Neural cell (in vitro differentiated cells): ENCODE measurements around the gene DYRK4.

Experiments used
- EZH2 ChIP-seq: fragments of 200-600, 300-800 bp; shearing (Covaris generic), sonication (generic); IDR thresholded peaks from 2 replicates; pipeline ENCODE4 v1.6.1; 2014; ENCODE audit warnings: antibody characterized with exemption, low read length, borderline replicate concordance, mild to moderate bottlenecking; ENCODE audit not compliant: insufficient read depth, poor library complexity, severe bottlenecking
- POLR2AphosphoS5 ChIP-seq: IDR thresholded peaks from 2 replicates; pipeline ENCODE4 v1.6.1; 2012
- RAD21 ChIP-seq: fragments of 450-650 bp; conservative IDR thresholded peaks from 2 replicates; pipeline ENCODE4 v1.6.1; 2014; ENCODE audit warnings: antibody characterized with exemption, mild to moderate bottlenecking, moderate library complexity
- TAF1 ChIP-seq: IDR thresholded peaks from 2 replicates; pipeline ENCODE4 v1.6.1; 2012; ENCODE audit warnings: low read depth
- TF ChIP-seq, protein P1 (sequence below): fragments of 450-650 bp; IDR thresholded peaks from 2 replicates; pipeline ENCODE4 v1.5.1; 2014; ENCODE audit warnings: antibody characterized with exemption, mild to moderate bottlenecking, moderate library complexity; ENCODE audit not compliant: poor library complexity, severe bottlenecking

DNA sequence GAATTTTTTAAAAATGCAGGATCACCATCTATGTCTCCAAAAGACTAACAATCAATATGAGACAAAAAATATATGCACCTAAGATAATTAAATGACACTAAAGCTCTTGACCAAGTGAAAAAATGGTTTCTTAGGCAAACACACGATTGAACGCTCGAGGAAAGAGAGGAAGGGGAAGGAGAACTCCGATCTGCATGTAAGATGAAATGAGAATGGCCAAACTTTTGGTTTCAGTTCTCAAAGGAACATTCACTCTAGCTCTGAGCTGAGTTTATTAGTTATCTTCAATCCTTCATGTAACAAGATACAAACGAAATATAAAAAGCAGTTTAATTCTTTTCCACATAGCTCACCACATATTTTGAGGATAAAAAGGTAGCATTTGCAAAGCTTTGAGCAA, 2.8 kb downstream of the DYRK4 start:
- TF ChIP-seq, protein P1, sequence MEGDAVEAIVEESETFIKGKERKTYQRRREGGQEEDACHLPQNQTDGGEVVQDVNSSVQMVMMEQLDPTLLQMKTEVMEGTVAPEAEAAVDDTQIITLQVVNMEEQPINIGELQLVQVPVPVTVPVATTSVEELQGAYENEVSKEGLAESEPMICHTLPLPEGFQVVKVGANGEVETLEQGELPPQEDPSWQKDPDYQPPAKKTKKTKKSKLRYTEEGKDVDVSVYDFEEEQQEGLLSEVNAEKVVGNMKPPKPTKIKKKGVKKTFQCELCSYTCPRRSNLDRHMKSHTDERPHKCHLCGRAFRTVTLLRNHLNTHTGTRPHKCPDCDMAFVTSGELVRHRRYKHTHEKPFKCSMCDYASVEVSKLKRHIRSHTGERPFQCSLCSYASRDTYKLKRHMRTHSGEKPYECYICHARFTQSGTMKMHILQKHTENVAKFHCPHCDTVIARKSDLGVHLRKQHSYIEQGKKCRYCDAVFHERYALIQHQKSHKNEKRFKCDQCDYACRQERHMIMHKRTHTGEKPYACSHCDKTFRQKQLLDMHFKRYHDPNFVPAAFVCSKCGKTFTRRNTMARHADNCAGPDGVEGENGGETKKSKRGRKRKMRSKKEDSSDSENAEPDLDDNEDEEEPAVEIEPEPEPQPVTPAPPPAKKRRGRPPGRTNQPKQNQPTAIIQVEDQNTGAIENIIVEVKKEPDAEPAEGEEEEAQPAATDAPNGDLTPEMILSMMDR, result no peak
- no peak for TF ChIP-seq EZH2
- TF ChIP-seq TAF1, result no peak
- no peak for TF ChIP-seq POLR2AphosphoS5
- no peak for TF ChIP-seq RAD21
